HEK293 (cell line): ENCODE data around the gene ARL6IP5.
A peak's percentile ranks its signal among the peaks of the same experiment; 100 is the strongest.

Experiments used
- CTCF ChIA-PET: fragments of 350-600 bp; formaldehyde crosslinking; extraction: SDS; loops from one replicate; lab custom pipeline; 2021; ENCODE audit warnings: antibody characterized with exemption; lab: Yijun Ruan, JAX
- POLR2A ChIA-PET: fragments of 300-600 bp; formaldehyde crosslinking; extraction: SDS; loops from one replicate; lab custom pipeline; 2020; ENCODE audit warnings: antibody characterized with exemption, inconsistent platforms; lab: Yijun Ruan, JAX
- H3K27ac ChIP-seq: fragments of 200-500 bp; sonication (Bioruptor generic); 2 replicates; pipeline ENCODE4 v1.5.1; 2014; ENCODE audit warnings: low read depth, low read length, control low read depth, inconsistent platforms; ENCODE audit errors: extremely low read depth
- H3K36me3 ChIP-seq, 2 experiments: fragments of 200-500 bp in 1 of 2; sonication (Bioruptor generic) in 1 of 2; 1 replicate in 1 of 2; 2 replicates in 1 of 2; pipeline ENCODE4 v1.5.1; 2014 to 2017; ENCODE audit warnings: inconsistent platforms in 2 of 2, low read length in 2 of 2; ENCODE audit not compliant: control insufficient read depth in 2 of 2, insufficient read depth in 1 of 2
- H3K4me1 ChIP-seq: fragments of 200-500 bp; sonication (Bioruptor generic); 2 replicates; pipeline ENCODE4 v1.5.1; 2014; ENCODE audit warnings: mild to moderate bottlenecking, low read length, inconsistent platforms; ENCODE audit not compliant: control insufficient read depth, insufficient read depth
- H3K4me3 ChIP-seq: 2 replicates; pipeline ENCODE4 v1.5.1; 2011; ENCODE audit warnings: low read depth, mild to moderate bottlenecking, control low read depth, low read length, moderate library complexity
- H3K9me3 ChIP-seq: fragments of 200-500 bp; sonication (Bioruptor generic); 2 replicates; pipeline ENCODE4 v1.5.1; 2014; ENCODE audit warnings: low read depth, low read length, inconsistent platforms; ENCODE audit not compliant: control insufficient read depth, insufficient read depth
- GLIS1 ChIP-seq: fragments of 450-650 bp; formaldehyde crosslinking; IDR thresholded peaks from 2 replicates; pipeline ENCODE4 v1.5.1; 2016; ENCODE audit warnings: missing biosample characterization, missing genetic modification characterization
- KLF7 ChIP-seq: fragments of 450-650 bp; formaldehyde crosslinking; IDR thresholded peaks from 2 replicates; pipeline ENCODE4 v1.5.1; 2016; ENCODE audit warnings: missing biosample characterization, missing genetic modification characterization, borderline replicate concordance
- PRDM1 ChIP-seq: fragments of 450-650 bp; formaldehyde crosslinking; IDR thresholded peaks from 2 replicates; pipeline ENCODE4; 2016; ENCODE audit warnings: missing biosample characterization, missing genetic modification characterization
- SP3 ChIP-seq: fragments of 450-650 bp; formaldehyde crosslinking; IDR thresholded peaks from 2 replicates; pipeline ENCODE4 v1.5.1; 2016; ENCODE audit warnings: missing biosample characterization, missing genetic modification characterization
- YY2 ChIP-seq: fragments of 450-650 bp; formaldehyde crosslinking; IDR thresholded peaks from 2 replicates; pipeline ENCODE4 v1.5.1; 2016; ENCODE audit warnings: missing biosample characterization, missing genetic modification characterization
- ZFHX2 ChIP-seq: fragments of 450-650 bp; formaldehyde crosslinking; conservative IDR thresholded peaks from 2 replicates; pipeline ENCODE4 v1.5.1; 2016; ENCODE audit warnings: missing biosample characterization, missing genetic modification characterization
- ZIC2 ChIP-seq: fragments of 450-650 bp; formaldehyde crosslinking; IDR thresholded peaks from 2 replicates; pipeline ENCODE4 v1.5.1; 2016; ENCODE audit warnings: missing biosample characterization, missing genetic modification characterization
- ZNF133 ChIP-seq: fragments of 450-650 bp; formaldehyde crosslinking; IDR thresholded peaks from 2 replicates; pipeline ENCODE4 v1.5.1; 2016; ENCODE audit warnings: missing biosample characterization, missing genetic modification characterization
- ZNF548 ChIP-seq: fragments of 450-650 bp; formaldehyde crosslinking; IDR thresholded peaks from 2 replicates; pipeline ENCODE4 v1.5.1; 2016; ENCODE audit warnings: missing biosample characterization, missing genetic modification characterization
- ZNF549 ChIP-seq: fragments of 450-650 bp; IDR thresholded peaks from 2 replicates; pipeline ENCODE4 v1.5.1; 2018; ENCODE audit warnings: missing biosample characterization, missing genetic modification characterization, mild to moderate bottlenecking, inconsistent platforms, moderate library complexity
- ZNF600 ChIP-seq: fragments of 450-650 bp; formaldehyde crosslinking; IDR thresholded peaks from 2 replicates; pipeline ENCODE4 v1.5.1; 2016; ENCODE audit warnings: missing biosample characterization, missing genetic modification characterization
- ZNF654 ChIP-seq: fragments of 450-650 bp; formaldehyde crosslinking; IDR thresholded peaks from 2 replicates; pipeline ENCODE4 v1.5.1; 2016; ENCODE audit warnings: low read depth, missing biosample characterization, missing genetic modification characterization
- ZNF785 ChIP-seq: fragments of 450-650 bp; formaldehyde crosslinking; IDR thresholded peaks from 2 replicates; pipeline ENCODE4 v1.5.1; 2016; ENCODE audit warnings: missing biosample characterization, missing genetic modification characterization
- TF ChIP-seq, protein P1 (sequence below): fragments of 450-650 bp; formaldehyde crosslinking; conservative IDR thresholded peaks from 2 replicates; pipeline ENCODE4 v1.5.1; 2016; ENCODE audit warnings: low read depth, missing biosample characterization, missing genetic modification characterization
- TF ChIP-seq, protein P2 (sequence below): fragments of 450-650 bp; formaldehyde crosslinking; conservative IDR thresholded peaks from 2 replicates; pipeline ENCODE4 v1.5.1; 2016; ENCODE audit warnings: low read depth, missing biosample characterization, missing genetic modification characterization
- TF ChIP-seq, protein P3 (sequence below): fragments of 450-650 bp; formaldehyde crosslinking; IDR thresholded peaks from 2 replicates; pipeline ENCODE4 v1.5.1; 2016; ENCODE audit warnings: missing biosample characterization, missing genetic modification characterization
- TF ChIP-seq, protein P4 (sequence below): sonication (generic); formaldehyde crosslinking; IDR thresholded peaks from 2 replicates; pipeline ENCODE4 v1.8.1; 2022; ENCODE audit warnings: mild to moderate bottlenecking, moderate library complexity, missing genetic modification reagents
- TF ChIP-seq, protein P5 (sequence below): fragments of 450-650 bp; formaldehyde crosslinking; optimal IDR thresholded peaks from 2 replicates; pipeline ENCODE3; 2016; ENCODE audit warnings: missing biosample characterization, mild to moderate bottlenecking, missing genetic modification characterization

The ARL6IP5 gene

DNA sequence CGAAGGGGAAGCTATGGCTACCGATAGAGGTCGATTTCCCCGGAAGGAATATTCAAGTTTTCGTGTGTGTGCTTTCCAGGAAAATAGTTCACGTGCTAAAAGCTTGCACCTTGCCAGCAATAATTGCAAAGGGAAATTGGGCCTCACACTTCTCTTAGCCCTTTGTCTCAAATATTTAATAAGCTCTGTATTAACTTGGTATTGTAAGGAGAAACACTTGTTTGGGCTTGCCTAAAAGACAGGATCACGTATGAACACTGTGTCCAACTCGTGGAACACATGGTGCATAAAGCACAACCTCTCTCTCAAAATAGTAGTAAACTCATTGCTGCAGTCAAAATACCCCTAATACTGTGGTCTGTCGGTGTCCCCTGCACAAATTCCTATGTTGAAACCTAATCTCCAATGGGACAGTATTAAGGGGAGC, 32.3 kb upstream of the ARL6IP5 start (continued):
- TF ChIP-seq, protein P1, sequence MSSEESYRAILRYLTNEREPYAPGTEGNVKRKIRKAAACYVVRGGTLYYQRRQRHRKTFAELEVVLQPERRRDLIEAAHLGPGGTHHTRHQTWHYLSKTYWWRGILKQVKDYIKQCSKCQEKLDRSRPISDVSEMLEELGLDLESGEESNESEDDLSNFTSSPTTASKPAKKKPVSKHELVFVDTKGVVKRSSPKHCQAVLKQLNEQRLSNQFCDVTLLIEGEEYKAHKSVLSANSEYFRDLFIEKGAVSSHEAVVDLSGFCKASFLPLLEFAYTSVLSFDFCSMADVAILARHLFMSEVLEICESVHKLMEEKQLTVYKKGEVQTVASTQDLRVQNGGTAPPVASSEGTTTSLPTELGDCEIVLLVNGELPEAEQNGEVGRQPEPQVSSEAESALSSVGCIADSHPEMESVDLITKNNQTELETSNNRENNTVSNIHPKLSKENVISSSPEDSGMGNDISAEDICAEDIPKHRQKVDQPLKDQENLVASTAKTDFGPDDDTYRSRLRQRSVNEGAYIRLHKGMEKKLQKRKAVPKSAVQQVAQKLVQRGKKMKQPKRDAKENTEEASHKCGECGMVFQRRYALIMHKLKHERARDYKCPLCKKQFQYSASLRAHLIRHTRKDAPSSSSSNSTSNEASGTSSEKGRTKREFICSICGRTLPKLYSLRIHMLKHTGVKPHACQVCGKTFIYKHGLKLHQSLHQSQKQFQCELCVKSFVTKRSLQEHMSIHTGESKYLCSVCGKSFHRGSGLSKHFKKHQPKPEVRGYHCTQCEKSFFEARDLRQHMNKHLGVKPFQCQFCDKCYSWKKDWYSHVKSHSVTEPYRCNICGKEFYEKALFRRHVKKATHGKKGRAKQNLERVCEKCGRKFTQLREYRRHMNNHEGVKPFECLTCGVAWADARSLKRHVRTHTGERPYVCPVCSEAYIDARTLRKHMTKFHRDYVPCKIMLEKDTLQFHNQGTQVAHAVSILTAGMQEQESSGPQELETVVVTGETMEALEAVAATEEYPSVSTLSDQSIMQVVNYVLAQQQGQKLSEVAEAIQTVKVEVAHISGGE = 0 out of 2 replicates have a peak, but pooled peaks have one; percentile 9
- 0 out of 2 replicates have a peak, but pooled peaks have one; percentile 15 for TF ChIP-seq PRDM1 (tag by site-specific recombination)
- TF ChIP-seq, protein P2, sequence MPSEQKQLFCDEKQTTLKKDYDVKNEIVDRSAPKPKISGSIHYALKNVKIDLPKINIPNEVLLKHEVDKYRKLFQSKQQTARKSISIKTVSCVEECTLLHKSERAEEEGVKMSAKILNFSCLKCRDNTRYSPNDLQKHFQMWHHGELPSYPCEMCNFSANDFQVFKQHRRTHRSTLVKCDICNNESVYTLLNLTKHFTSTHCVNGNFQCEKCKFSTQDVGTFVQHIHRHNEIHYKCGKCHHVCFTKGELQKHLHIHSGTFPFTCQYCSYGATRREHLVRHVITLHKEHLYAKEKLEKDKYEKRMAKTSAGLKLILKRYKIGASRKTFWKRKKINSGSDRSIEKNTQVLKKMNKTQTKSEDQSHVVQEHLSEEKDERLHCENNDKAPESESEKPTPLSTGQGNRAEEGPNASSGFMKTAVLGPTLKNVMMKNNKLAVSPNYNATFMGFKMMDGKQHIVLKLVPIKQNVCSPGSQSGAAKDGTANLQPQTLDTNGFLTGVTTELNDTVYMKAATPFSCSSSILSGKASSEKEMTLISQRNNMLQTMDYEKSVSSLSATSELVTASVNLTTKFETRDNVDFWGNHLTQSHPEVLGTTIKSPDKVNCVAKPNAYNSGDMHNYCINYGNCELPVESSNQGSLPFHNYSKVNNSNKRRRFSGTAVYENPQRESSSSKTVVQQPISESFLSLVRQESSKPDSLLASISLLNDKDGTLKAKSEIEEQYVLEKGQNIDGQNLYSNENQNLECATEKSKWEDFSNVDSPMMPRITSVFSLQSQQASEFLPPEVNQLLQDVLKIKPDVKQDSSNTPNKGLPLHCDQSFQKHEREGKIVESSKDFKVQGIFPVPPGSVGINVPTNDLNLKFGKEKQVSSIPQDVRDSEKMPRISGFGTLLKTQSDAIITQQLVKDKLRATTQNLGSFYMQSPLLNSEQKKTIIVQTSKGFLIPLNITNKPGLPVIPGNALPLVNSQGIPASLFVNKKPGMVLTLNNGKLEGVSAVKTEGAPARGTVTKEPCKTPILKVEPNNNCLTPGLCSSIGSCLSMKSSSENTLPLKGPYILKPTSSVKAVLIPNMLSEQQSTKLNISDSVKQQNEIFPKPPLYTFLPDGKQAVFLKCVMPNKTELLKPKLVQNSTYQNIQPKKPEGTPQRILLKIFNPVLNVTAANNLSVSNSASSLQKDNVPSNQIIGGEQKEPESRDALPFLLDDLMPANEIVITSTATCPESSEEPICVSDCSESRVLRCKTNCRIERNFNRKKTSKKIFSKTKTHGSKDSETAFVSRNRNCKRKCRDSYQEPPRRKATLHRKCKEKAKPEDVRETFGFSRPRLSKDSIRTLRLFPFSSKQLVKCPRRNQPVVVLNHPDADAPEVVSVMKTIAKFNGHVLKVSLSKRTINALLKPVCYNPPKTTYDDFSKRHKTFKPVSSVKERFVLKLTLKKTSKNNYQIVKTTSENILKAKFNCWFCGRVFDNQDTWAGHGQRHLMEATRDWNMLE (tag by site-specific recombination) = peak; percentile 80
- TF ChIP-seq ZNF785 (tag by site-specific recombination) = no peak
- no peak for TF ChIP-seq ZFHX2

DNA sequence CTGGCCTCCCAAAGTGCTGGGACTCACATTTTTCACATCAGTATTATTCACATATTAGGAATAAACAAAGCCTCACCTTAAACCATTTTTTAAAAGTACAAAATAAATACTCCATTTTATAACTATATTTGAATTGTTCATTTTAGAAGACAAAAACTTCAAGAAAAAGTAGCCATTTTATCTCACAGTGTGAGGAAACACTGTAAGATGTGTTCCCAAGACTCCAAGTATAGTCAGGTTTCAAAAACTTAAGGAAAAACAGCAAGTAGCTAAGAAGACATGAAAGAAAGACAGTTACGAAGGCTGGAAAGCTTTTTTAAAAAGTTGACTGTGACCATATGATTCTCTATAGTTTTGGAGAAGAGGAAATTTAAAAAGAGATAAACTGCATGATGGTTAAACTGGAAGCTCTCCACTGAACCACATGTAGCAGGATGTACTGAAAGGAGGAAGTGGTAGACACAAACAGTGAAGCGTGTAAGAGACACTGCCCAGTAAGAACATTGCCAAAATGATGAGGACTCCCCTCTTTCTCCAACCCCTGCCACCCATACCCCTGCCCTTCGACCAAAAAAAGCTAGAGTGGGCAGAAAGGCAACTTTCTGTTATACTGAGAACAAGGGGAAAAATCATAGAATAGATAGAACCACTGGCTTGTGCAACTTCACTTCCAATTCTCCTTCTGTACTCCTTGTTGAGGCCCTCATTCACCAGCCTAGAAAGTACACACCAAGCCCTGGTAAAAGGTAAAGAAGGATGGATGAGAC, 26.4 kb upstream of the ARL6IP5 start:
- ChIA-PET CTCF (no interaction called here), POLR2A (no interaction called here)
- Histone ChIP-seq H3K4me3 (no peak overlapping the region), H3K27ac (no peak overlapping the region), H3K4me1 (no peaks in the 10 kb centered on the region), H3K36me3 (peaks cover 29 to 70% of the 10 kb centered on the region in 2 experiments), H3K9me3 (no peaks in the 10 kb centered on the region)
- TF ChIP-seq KLF7 (tag by site-specific recombination) (no peak), ZNF548 (tag by site-specific recombination) (no peak), ZIC2 (no peak)
- TF ChIP-seq, protein P3, sequence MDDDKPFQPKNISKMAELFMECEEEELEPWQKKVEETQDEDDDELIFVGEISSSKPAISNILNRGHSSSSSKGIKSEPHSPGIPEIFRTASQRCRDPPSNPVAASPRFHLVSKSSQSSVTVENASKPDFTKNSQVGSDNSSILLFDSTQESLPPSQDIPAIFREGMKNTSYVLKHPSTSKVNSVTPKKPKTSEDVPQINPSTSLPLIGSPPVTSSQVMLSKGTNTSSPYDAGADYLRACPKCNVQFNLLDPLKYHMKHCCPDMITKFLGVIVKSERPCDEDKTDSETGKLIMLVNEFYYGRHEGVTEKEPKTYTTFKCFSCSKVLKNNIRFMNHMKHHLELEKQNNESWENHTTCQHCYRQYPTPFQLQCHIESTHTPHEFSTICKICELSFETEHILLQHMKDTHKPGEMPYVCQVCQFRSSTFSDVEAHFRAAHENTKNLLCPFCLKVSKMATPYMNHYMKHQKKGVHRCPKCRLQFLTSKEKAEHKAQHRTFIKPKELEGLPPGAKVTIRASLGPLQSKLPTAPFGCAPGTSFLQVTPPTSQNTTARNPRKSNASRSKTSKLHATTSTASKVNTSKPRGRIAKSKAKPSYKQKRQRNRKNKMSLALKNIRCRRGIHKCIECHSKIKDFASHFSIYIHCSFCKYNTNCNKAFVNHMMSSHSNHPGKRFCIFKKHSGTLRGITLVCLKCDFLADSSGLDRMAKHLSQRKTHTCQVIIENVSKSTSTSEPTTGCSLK (tag by site-specific recombination) = no peak

DNA sequence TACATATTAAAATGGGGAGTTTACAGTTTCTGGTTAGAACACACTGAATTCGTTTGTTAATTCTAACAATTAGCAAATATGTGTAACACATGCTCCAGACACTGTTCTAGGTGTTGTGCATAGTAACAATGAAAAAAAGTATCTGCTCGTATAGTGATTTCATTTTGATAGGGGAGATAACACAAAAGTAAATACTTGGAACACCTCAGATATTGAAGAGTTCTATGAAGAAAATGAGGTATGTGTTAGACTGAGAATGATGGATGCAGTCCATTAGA, 25.9 kb upstream of the ARL6IP5 start:
- Histone ChIP-seq H3K4me1 (no peaks in the 10 kb centered on the region), H3K4me3 (no peak overlapping the region), H3K36me3 (peaks cover 29 to 72% of the 10 kb centered on the region in 2 experiments), H3K9me3 (no peaks in the 10 kb centered on the region), H3K27ac (no peak overlapping the region)
- CTCF ChIA-PET = no interaction called here
- POLR2A ChIA-PET = no interaction called here
- TF ChIP-seq ZNF600 (tag by site-specific recombination) (no peak), ZNF654 (no peak), YY2 (tag by site-specific recombination) (no peak), ZNF549 (tag by site-specific recombination) (no peak), ZNF133 (no peak), SP3 (tag by site-specific recombination) (no peak), GLIS1 (tag by site-specific recombination) (no peak)
- TF ChIP-seq, protein P4, sequence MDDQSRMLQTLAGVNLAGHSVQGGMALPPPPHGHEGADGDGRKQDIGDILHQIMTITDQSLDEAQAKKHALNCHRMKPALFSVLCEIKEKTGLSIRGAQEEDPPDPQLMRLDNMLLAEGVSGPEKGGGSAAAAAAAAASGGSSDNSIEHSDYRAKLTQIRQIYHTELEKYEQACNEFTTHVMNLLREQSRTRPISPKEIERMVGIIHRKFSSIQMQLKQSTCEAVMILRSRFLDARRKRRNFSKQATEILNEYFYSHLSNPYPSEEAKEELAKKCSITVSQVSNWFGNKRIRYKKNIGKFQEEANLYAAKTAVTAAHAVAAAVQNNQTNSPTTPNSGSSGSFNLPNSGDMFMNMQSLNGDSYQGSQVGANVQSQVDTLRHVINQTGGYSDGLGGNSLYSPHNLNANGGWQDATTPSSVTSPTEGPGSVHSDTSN = no peak
- TF ChIP-seq, protein P5, sequence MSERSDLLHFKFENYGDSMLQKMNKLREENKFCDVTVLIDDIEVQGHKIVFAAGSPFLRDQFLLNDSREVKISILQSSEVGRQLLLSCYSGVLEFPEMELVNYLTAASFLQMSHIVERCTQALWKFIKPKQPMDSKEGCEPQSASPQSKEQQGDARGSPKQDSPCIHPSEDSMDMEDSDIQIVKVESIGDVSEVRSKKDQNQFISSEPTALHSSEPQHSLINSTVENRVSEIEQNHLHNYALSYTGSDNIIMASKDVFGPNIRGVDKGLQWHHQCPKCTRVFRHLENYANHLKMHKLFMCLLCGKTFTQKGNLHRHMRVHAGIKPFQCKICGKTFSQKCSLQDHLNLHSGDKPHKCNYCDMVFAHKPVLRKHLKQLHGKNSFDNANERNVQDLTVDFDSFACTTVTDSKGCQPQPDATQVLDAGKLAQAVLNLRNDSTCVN (tag by site-specific recombination) = no peak
